PC-3 (cell line): ENCODE measurements around the gene APCDD1. TPM values are rescaled to one million over a fixed set of nuclear protein-coding genes. Genes with fewer than 3 reads are reported as not detected.

ENCODE experiments used
- ATAC-seq: fragments of 200-7000 bp; cut with Tn5 transposase; 2 replicates; pipeline ENCODE4 v1.9.1; 2020; ENCODE audit warnings: mild to moderate bottlenecking, moderate library complexity
- BruUV-seq: library from RNA; stranded (reverse); fragments of 400-500 nt; replicated peaks from 2 replicates; lab custom pipeline; 2021; lab: Mats Ljungman, UMichigan
- CTCF ChIA-PET: fragments of 300-600 bp; sonication (Branson Sonifier 250); formaldehyde crosslinking; loops from one replicate; lab custom pipeline; 2022; ENCODE audit warnings: antibody characterized with exemption; lab: Charles Lee
- POLR2A ChIA-PET: fragments of 300-600 bp; sonication (Branson Sonifier 250); formaldehyde crosslinking; loops from one replicate; lab custom pipeline; 2022; ENCODE audit warnings: antibody characterized with exemption; ENCODE audit not compliant: unreplicated experiment; lab: Charles Lee
- DNase-seq: peaks from one replicate; pipeline ENCODE4 v3.0.0-alpha.2; 2015
- H2AFZ ChIP-seq: fragments of 300-600 bp; sonication (generic); 2 replicates; pipeline ENCODE4 v1.6.0; 2016; ENCODE audit warnings: antibody characterized with exemption, low read length
- H3F3A ChIP-seq: fragments of 300-600 bp; sonication (generic); one replicate; pipeline ENCODE4 v1.6.0; 2017; ENCODE audit warnings: antibody characterized with exemption, low read length, control low read depth, mild to moderate bottlenecking; ENCODE audit not compliant: unreplicated experiment
- H3K27ac ChIP-seq: fragments of 300-600 bp; sonication (generic); 2 replicates; pipeline ENCODE4 v1.5.1; 2016; ENCODE audit warnings: mild to moderate bottlenecking, low read length
- H3K27me3 ChIP-seq: fragments of 300-600 bp; sonication (generic); 2 replicates; pipeline ENCODE4 v1.6.1; 2016; ENCODE audit warnings: low read length, mixed read lengths
- H3K36me3 ChIP-seq: fragments of 300-600 bp; sonication (generic); 2 replicates; pipeline ENCODE4 v1.6.1; 2016; ENCODE audit warnings: low read depth, mixed run types, low read length, mixed read lengths
- H3K4me1 ChIP-seq: fragments of 300-600 bp; sonication (generic); 2 replicates; pipeline ENCODE4 v1.5.1; 2016; ENCODE audit warnings: low read length; ENCODE audit not compliant: insufficient read depth
- H3K4me2 ChIP-seq: fragments of 300-600 bp; sonication (generic); 2 replicates; pipeline ENCODE4 v1.6.0; 2016; ENCODE audit warnings: low read length
- H3K4me3 ChIP-seq: fragments of 300-600 bp; sonication (generic); 2 replicates; pipeline ENCODE4 v1.5.1; 2016; ENCODE audit warnings: mild to moderate bottlenecking, low read length, mixed read lengths
- H3K79me2 ChIP-seq: fragments of 300-600 bp; sonication (generic); 2 replicates; pipeline ENCODE4 v1.6.1; 2017; ENCODE audit warnings: low read length, mixed read lengths
- H3K9ac ChIP-seq: fragments of 300-600 bp; sonication (generic); 2 replicates; pipeline ENCODE4 v1.6.0; 2016; ENCODE audit warnings: mild to moderate bottlenecking, low read length
- H3K9me2 ChIP-seq: fragments of 300-600 bp; sonication (generic); replicated peaks from 2 replicates; pipeline ENCODE4 v1.6.1; 2016; ENCODE audit warnings: mixed run types, low read length, mixed read lengths
- H3K9me3 ChIP-seq: fragments of 300-600 bp; sonication (generic); 2 replicates; pipeline ENCODE4 v1.6.1; 2016; ENCODE audit warnings: low read length, mixed read lengths
- H4K20me1 ChIP-seq: fragments of 300-600 bp; sonication (generic); 2 replicates; pipeline ENCODE4 v1.6.1; 2016; ENCODE audit warnings: low read length, mixed read lengths
- CTCF ChIP-seq: fragments of 300-600 bp; sonication (generic); conservative IDR thresholded peaks from 2 replicates; pipeline ENCODE4 v1.5.1; 2017; ENCODE audit warnings: antibody characterized with exemption, low read depth, mild to moderate bottlenecking, low read length
- EZH2 ChIP-seq: fragments of 300-600 bp; sonication (generic); IDR thresholded peaks from one replicate; pipeline ENCODE4 v1.6.1; 2017; ENCODE audit warnings: antibody characterized with exemption, mild to moderate bottlenecking, low read length; ENCODE audit not compliant: unreplicated experiment
- EZH2phosphoT487 ChIP-seq: fragments of 300-600 bp; sonication (generic); IDR thresholded peaks from 2 replicates; pipeline ENCODE4 v1.6.1; 2018; ENCODE audit warnings: mild to moderate bottlenecking, antibody characterized with exemption, low read length, borderline replicate concordance
- intact Hi-C: fragments of 100-400 bp; cut with micrococcal nuclease; formaldehyde crosslinking; loops from 2 replicates; pipeline ENCODE4 v1.9.0; 2023
- total RNA-seq: library from RNA; depleted of rRNA; stranded (reverse); fragments of >200 nt; gene quantifications from 2 replicates; pipeline ENCODE4 v1.2.3, GENCODE V29; 2014

Gene APCDD1
- total RNA-seq, 1 experiment from 2014 or later = not detected

- no peak for TF ChIP-seq EZH2phosphoT487
- TF ChIP-seq CTCF = no peak
- TF ChIP-seq EZH2 = no peak
- Histone ChIP-seq H3K4me3 (no peak overlapping the region), H4K20me1 (no peaks in the 10 kb centered on the region), H3K79me2 (no peaks in the 10 kb centered on the region), H3K36me3 (no peaks in the 10 kb centered on the region), H3K4me1 (no peaks in the 10 kb centered on the region), H3K9ac (no peak overlapping the region), H3K9me2 (no peaks in the 10 kb centered on the region), H3F3A (no peaks in the 10 kb centered on the region), H3K4me2 (no peak overlapping the region), H3K27me3 (peaks cover 96% of the 10 kb centered on the region), H3K27ac (no peak overlapping the region), H3K9me3 (no peaks in the 10 kb centered on the region), H2AFZ (no peak overlapping the region)
- no TSS peak for BruUV-seq
- intact Hi-C loops = no loop called here
- ATAC-seq (no peak), DNase-seq (no peak)
- ChIA-PET CTCF (no interaction called here), POLR2A (no interaction called here)
Measured at GRCh38 chr18:10482363-10482984, 28.0 kb downstream of the APCDD1 start.

- no peak for ATAC-seq
- no TSS peak for BruUV-seq
- no peak overlapping the region for H3K27ac ChIP-seq
- H3K9me3 ChIP-seq = no peaks in the 10 kb centered on the region
- H3K79me2 ChIP-seq = no peaks in the 10 kb centered on the region
- TF ChIP-seq CTCF = no peak
- TF ChIP-seq EZH2phosphoT487 = no peak
- TF ChIP-seq EZH2 = no peak
- H2AFZ ChIP-seq = no peak overlapping the region
- H3F3A ChIP-seq = no peaks in the 10 kb centered on the region
- no peaks in the 10 kb centered on the region for H3K9me2 ChIP-seq
- no peak overlapping the region for H3K9ac ChIP-seq
- H4K20me1 ChIP-seq = no peaks in the 10 kb centered on the region
- H3K4me3 ChIP-seq = no peak overlapping the region
- peaks cover 93% of the 10 kb centered on the region for H3K27me3 ChIP-seq
- intact Hi-C loops = no loop called here
- ChIA-PET POLR2A (no interaction called here), CTCF (no interaction called here)
- no peaks in the 10 kb centered on the region for H3K4me1 ChIP-seq
- H3K4me2 ChIP-seq = no peak overlapping the region
- no peak for DNase-seq
- H3K36me3 ChIP-seq = no peaks in the 10 kb centered on the region
Measured at GRCh38 chr18:10482985-10483949, 28.8 kb downstream of the APCDD1 start.

GRCh38 chr18:10485475-10485874, 31.0 kb downstream of the APCDD1 start:
- ChIA-PET POLR2A (no interaction called here), CTCF (no interaction called here)
- H3K4me2 ChIP-seq = no peak overlapping the region
- H3K4me3 ChIP-seq = no peak overlapping the region
- no peak for DNase-seq
- H2AFZ ChIP-seq = no peak overlapping the region
- no peaks in the 10 kb centered on the region for H4K20me1 ChIP-seq
- no peak for ATAC-seq
- H3F3A ChIP-seq = no peaks in the 10 kb centered on the region
- H3K27ac ChIP-seq = no peak overlapping the region
- H3K9ac ChIP-seq = no peak overlapping the region
- no peaks in the 10 kb centered on the region for H3K36me3 ChIP-seq
- H3K9me2 ChIP-seq = no peaks in the 10 kb centered on the region
- intact Hi-C loops = no loop called here
- no peaks in the 10 kb centered on the region for H3K9me3 ChIP-seq
- H3K4me1 ChIP-seq = no peaks in the 10 kb centered on the region
- no TSS peak for BruUV-seq
- no peak for TF ChIP-seq EZH2
- no peak for TF ChIP-seq EZH2phosphoT487
- no peak for TF ChIP-seq CTCF
- no peaks in the 10 kb centered on the region for H3K79me2 ChIP-seq
- peaks cover 81% of the 10 kb centered on the region for H3K27me3 ChIP-seq
